NCI-H2227 treated with DMSO at 0.1 percent for 48 hours (cell line): ENCODE results near the gene FTO.
"Not testable (repeated sequence)": the region's sequence is repeated elsewhere in the genome, so short reads cannot be mapped to it uniquely, and the experiment has no call there.

ENCODE experiments used
- DNase-seq: peaks from one replicate; lab custom pipeline; 2025; lab: John Stamatoyannopoulos, UW

Gene FTO

GRCh38 chr16:53703590-53704444, at the start of gene FTO, which contains the start of gene RPGRIP1L:
Gene FTO (plus strand): TSS chr16:53704156.
Gene RPGRIP1L (minus strand): TSS chr16:53703859. CDS start chr16:53700723, 3,136 bp downstream.
- peak; percentile 96 for DNase-seq

GRCh38 chr16:53654946-53655345, 49.0 kb upstream of the FTO start:
- DNase-seq = no peak

- no peak for DNase-seq
Measured at GRCh38 chr16:53662072-53662471, 41.9 kb upstream of the FTO start.

- no peak for DNase-seq
Measured at GRCh38 chr16:53664724-53665345, 39.1 kb upstream of the FTO start.

GRCh38 chr16:53666786-53667415, 37.1 kb upstream of the FTO start:
- no peak for DNase-seq

- DNase-seq = no peak
Measured at GRCh38 chr16:53668869-53669268, 35.1 kb upstream of the FTO start.

GRCh38 chr16:53672461-53672860, 31.5 kb upstream of the FTO start:
- no peak for DNase-seq

GRCh38 chr16:53673189-53673588, 30.8 kb upstream of the FTO start:
- no peak for DNase-seq

GRCh38 chr16:53678155-53678554, 25.8 kb upstream of the FTO start:
- no peak for DNase-seq

GRCh38 chr16:53678756-53679343, 25.1 kb upstream of the FTO start:
- peak; percentile 34 for DNase-seq

GRCh38 chr16:53680756-53681155, 23.2 kb upstream of the FTO start:
- no peak for DNase-seq

GRCh38 chr16:53681354-53681753, 22.6 kb upstream of the FTO start:
- no peak for DNase-seq

GRCh38 chr16:53685334-53685733, 18.6 kb upstream of the FTO start:
- DNase-seq = not testable (repeated sequence)

GRCh38 chr16:53686710-53687109, 17.2 kb upstream of the FTO start:
- no peak for DNase-seq

GRCh38 chr16:53689636-53690035, 14.3 kb upstream of the FTO start:
- DNase-seq = no peak

- no peak for DNase-seq
Measured at GRCh38 chr16:53690771-53691170, 13.2 kb upstream of the FTO start.

GRCh38 chr16:53692146-53692545, 11.8 kb upstream of the FTO start:
- no peak for DNase-seq

GRCh38 chr16:53693320-53693719, 10.6 kb upstream of the FTO start:
- no peak for DNase-seq

- DNase-seq = no peak
Measured at GRCh38 chr16:53695070-53695469, 8.9 kb upstream of the FTO start.

- not testable (repeated sequence) for DNase-seq
Measured at GRCh38 chr16:53698271-53698670, 5.7 kb upstream of the FTO start.

GRCh38 chr16:53704445-53704813, 473 bp downstream of the FTO start:
- DNase-seq = no peak

- no peak for DNase-seq
Measured at GRCh38 chr16:53707671-53708070, 3.7 kb downstream of the FTO start.

- DNase-seq = no peak
Measured at GRCh38 chr16:53708490-53708889, 4.5 kb downstream of the FTO start.
